Fibroblast of villous mesenchyme (primary cell): ENCODE measurements around the gene EOMES. TPM values are rescaled to one million over a fixed set of nuclear protein-coding genes. Genes with fewer than 3 reads are reported as not detected.
A peak's percentile ranks its signal among the peaks of the same experiment; 100 is the strongest.

ENCODE experiments used
- DNase-seq: peaks from one replicate; pipeline ENCODE4 v3.0.0-alpha.2; 2010; ENCODE audit warnings: low read depth
- H3K4me3 ChIP-seq: 2 replicates; pipeline ENCODE4 v1.5.1; 2011; ENCODE audit warnings: low read depth, mild to moderate bottlenecking, low read length
- total RNA-seq: library from RNA; depleted of rRNA; stranded (reverse); fragments of >200 nt; gene quantifications from 2 replicates; pipeline ENCODE4 v1.2.3, GENCODE V29; 2012
- TF ChIP-seq, protein P1 (sequence below): IDR thresholded peaks from 2 replicates; pipeline ENCODE4 v1.5.1; 2012; ENCODE audit warnings: low read depth, mild to moderate bottlenecking, low read length; ENCODE audit not compliant: insufficient read depth

EOMES gene
- total RNA-seq, 1 donor: not detected

GRCh38 chr3:27673701-27674100 is 48.4 kb downstream of the EOMES start:
- TF ChIP-seq, protein P1, sequence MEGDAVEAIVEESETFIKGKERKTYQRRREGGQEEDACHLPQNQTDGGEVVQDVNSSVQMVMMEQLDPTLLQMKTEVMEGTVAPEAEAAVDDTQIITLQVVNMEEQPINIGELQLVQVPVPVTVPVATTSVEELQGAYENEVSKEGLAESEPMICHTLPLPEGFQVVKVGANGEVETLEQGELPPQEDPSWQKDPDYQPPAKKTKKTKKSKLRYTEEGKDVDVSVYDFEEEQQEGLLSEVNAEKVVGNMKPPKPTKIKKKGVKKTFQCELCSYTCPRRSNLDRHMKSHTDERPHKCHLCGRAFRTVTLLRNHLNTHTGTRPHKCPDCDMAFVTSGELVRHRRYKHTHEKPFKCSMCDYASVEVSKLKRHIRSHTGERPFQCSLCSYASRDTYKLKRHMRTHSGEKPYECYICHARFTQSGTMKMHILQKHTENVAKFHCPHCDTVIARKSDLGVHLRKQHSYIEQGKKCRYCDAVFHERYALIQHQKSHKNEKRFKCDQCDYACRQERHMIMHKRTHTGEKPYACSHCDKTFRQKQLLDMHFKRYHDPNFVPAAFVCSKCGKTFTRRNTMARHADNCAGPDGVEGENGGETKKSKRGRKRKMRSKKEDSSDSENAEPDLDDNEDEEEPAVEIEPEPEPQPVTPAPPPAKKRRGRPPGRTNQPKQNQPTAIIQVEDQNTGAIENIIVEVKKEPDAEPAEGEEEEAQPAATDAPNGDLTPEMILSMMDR: no peak
- H3K4me3 ChIP-seq: no peak overlapping the region
- DNase-seq: no peak

DNA sequence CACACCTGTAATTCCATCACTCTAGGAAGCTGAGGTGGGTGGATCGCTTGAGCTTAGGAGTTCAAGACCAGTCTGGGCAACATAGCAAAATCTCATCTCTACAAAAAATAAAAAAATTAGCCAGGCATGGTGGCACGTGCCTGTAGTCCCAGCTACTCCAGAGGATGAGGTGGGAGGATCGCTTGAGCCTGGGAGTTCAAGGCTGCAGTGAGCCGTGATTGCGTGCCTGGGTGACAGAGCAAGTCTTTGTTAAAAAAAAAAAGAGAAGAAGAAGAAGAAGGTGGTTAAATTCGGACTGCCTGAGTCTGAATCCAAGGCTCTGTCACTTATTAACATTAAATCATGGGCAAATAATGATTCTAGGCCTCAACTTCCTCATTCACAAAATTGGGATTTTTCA is 51.0 kb downstream of the EOMES start:
- DNase-seq: no peak
- no peak overlapping the region for H3K4me3 ChIP-seq
- TF ChIP-seq, protein P1: no peak

DNA sequence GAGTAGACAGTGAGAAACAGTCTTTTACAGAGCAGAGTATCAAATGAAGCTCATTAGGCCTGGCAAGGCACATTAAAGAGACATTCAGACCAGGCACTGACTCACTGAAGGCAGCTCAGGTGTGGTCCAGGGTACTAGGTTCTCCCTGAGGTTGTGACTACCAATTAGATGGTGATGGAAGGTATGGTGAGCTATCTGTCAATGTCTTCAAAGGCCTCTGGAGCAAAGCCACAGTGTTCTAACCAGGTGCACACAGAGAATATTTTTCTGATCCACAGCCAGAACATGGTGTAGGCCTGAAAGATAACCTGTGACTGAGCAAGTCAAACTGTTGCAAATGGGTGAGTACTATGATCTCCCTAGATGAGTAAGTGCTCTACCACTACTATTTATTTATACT is 51.5 kb downstream of the EOMES start:
- H3K4me3 ChIP-seq: no peak overlapping the region
- no peak for DNase-seq
- TF ChIP-seq, protein P1: no peak

DNA sequence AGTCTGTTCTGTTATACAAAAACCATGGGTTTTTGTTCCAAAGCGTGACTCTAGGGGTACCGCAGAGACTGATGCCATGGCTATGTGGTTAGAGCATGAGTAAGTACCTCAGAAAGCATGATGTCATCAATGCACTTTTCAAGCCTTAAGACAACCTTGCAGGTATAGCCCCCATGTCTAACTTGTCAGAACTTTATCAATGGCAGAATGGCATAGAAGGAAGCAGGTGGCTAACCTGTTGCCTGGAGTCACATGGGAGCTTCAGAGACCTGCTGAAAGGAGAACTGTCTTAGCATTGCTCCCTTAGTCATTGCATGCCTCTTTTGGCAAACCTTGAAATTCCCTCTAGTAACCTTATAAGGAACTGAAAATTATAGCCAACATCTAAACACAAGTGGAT is 52.5 kb downstream of the EOMES start:
- DNase-seq: no peak

DNA sequence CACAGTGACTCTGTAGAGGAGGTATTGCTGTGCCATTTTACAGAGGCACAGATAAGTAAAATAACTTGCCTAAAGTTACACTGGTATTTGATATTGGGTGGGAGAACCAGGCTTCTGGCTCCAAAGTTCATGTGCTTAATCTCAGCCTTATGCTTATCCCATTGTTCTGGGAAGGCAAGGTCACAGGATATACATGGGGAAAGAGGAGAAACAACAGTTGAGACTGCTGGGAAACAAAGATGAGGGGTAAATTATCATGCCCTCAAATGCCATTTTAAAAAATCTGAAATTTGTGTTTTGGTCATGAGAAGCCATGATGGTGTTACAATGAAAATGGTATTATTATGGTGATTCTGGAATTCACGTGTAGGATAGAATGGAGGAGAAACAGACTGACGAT is 54.4 kb downstream of the EOMES start:
- TF ChIP-seq, protein P1: no peak
- no peak for DNase-seq

More for the DNA sequence above, 52.5 kb downstream of the EOMES start:
- no peak overlapping the region for H3K4me3 ChIP-seq
- TF ChIP-seq, protein P1: no peak

DNA sequence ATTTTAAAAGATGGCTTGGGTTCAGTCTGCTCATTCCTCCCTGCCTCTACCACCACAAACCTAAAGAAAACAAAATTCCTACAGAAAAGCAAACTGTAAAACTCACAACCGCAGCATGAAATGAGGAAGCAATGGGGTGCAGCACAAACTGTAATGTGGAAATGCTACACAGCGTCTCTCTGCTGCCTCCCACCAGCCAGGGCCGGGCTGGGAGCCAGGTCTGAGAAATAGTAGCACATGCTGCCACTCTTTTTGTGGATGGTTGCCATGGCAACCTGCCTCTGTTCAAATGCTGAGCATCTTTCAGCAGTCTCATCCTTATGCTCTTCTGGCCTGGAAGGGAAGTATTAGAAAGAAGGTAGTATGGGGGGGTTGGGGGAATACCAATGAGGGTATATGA is 55.4 kb downstream of the EOMES start:
- no peak overlapping the region for H3K4me3 ChIP-seq
- DNase-seq: peak; percentile 64
- TF ChIP-seq, protein P1: no peak

More for the DNA sequence above, 54.4 kb downstream of the EOMES start:
- no peak overlapping the region for H3K4me3 ChIP-seq

DNA sequence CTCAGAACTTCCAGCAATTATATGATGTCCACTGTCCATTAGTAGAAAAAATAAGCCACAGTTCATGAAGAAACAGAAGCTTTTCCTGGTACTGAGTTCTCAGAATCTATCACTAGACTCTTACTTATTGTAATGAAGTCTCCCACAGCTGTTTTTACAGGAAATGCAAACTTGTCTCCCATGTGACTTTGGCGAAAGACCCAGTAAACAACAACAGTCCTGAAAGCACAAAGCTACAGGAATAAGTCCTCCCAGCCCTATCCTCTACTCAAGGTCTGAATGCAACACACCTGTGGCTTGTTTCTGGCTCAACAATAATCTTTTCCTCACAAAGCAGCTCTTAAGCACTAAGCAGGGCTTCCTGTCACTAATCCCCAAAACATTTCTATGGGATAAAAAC is 55.9 kb downstream of the EOMES start:
- H3K4me3 ChIP-seq: no peak overlapping the region
- DNase-seq: peak; percentile 45
- TF ChIP-seq, protein P1: no peak
